Type B pancreatic cell (in vitro differentiated cells): ENCODE measurements around the gene SDHAF1. TPM values are rescaled to one million over a fixed set of nuclear protein-coding genes. Genes with fewer than 3 reads are reported as not detected.

Experiments
- DNase-seq: peaks from one replicate; pipeline ENCODE4 v3.0.0; 2021; ENCODE audit warnings: mixed read lengths; ENCODE audit not compliant: unreplicated experiment; ENCODE audit errors: extremely low spot score
- H3K27ac Mint-ChIP-seq: 2 replicates; pipeline ENCODE4 v1.8.0; 2021; ENCODE audit warnings: mild to moderate bottlenecking, mixed read lengths
- H3K27me3 Mint-ChIP-seq: 2 replicates; pipeline ENCODE4 v1.8.0; 2021; ENCODE audit warnings: mixed read lengths
- H3K36me3 Mint-ChIP-seq: 2 replicates; pipeline ENCODE4 v1.8.0; 2021; ENCODE audit warnings: mixed read lengths
- H3K4me1 Mint-ChIP-seq: one replicate; pipeline ENCODE4 v1.8.0; 2021; ENCODE audit warnings: mixed read lengths; ENCODE audit not compliant: unreplicated experiment
- H3K4me3 Mint-ChIP-seq: 2 replicates; pipeline ENCODE4 v1.8.0; 2021; ENCODE audit warnings: mild to moderate bottlenecking, mixed read lengths
- H3K9me3 Mint-ChIP-seq: 2 replicates; pipeline ENCODE4 v1.8.0; 2021; ENCODE audit warnings: mixed read lengths
- total RNA-seq: library from RNA; stranded (reverse); gene quantifications from 2 replicates; pipeline ENCODE4 v1.2.1, GENCODE V29; 2021; ENCODE audit warnings: low replicate concordance
- TF ChIP-seq, protein P1 (sequence below): fragments of 200-600 bp; sonication (generic); conservative IDR thresholded peaks from 2 replicates; pipeline ENCODE4 v1.5.0; 2021; ENCODE audit warnings: antibody characterized with exemption, mild to moderate bottlenecking

Gene SDHAF1
- total RNA-seq, 1 donor from 2014 or later: 16.1 TPM

DNA sequence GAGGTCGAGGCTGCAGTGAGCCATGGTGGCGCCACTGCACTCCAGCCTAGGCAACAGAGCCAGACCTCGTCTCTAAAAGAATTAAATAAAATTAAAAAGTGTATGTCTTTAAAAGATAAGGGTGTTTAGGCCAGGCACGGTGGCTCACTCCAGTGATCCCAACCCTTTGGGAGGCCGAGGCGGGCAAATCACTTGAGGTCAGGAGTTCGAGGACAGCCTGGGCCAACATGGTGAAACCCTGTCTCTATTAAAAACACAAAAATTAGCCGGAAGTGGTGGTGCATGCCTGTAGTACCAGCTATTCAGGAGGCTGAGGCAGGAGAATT lies 7.5 kb upstream of the SDHAF1 start:
- H3K4me3 Mint-ChIP-seq: no peak overlapping the region
- no peak for DNase-seq
- no peaks in the 10 kb centered on the region for H3K36me3 Mint-ChIP-seq
- no peaks in the 10 kb centered on the region for H3K4me1 Mint-ChIP-seq
- no peak overlapping the region for H3K27ac Mint-ChIP-seq
- TF ChIP-seq, protein P1, sequence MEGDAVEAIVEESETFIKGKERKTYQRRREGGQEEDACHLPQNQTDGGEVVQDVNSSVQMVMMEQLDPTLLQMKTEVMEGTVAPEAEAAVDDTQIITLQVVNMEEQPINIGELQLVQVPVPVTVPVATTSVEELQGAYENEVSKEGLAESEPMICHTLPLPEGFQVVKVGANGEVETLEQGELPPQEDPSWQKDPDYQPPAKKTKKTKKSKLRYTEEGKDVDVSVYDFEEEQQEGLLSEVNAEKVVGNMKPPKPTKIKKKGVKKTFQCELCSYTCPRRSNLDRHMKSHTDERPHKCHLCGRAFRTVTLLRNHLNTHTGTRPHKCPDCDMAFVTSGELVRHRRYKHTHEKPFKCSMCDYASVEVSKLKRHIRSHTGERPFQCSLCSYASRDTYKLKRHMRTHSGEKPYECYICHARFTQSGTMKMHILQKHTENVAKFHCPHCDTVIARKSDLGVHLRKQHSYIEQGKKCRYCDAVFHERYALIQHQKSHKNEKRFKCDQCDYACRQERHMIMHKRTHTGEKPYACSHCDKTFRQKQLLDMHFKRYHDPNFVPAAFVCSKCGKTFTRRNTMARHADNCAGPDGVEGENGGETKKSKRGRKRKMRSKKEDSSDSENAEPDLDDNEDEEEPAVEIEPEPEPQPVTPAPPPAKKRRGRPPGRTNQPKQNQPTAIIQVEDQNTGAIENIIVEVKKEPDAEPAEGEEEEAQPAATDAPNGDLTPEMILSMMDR: no peak
- H3K9me3 Mint-ChIP-seq: peaks cover 5% of the 10 kb centered on the region
- peaks cover 69% of the 10 kb centered on the region for H3K27me3 Mint-ChIP-seq

DNA sequence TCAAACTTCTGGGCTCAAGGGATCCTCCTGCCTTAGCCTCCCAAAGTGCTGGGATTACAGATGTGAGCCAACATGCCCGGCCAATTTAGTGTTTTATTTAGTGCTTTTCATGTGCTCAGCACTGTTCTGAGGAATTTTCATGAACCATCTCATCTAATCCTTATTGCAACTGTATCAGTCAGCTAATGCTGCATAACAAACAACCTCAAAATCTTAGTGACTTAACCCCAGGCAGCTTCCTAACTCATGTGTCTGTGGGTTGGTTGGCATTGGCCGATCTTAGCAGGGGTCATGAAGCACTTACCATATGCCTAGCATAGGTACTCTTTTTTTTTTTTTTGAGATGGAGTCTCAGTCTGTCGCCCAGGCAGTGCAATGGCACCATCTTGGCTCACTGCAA lies 6.2 kb upstream of the SDHAF1 start:
- no peak for DNase-seq
- Mint-ChIP-seq H3K4me1 (no peaks in the 10 kb centered on the region), H3K27ac (no peak overlapping the region), H3K36me3 (no peaks in the 10 kb centered on the region), H3K27me3 (peaks cover 56% of the 10 kb centered on the region), H3K9me3 (peaks cover 5% of the 10 kb centered on the region), H3K4me3 (no peak overlapping the region)
- TF ChIP-seq, protein P1: no peak

DNA sequence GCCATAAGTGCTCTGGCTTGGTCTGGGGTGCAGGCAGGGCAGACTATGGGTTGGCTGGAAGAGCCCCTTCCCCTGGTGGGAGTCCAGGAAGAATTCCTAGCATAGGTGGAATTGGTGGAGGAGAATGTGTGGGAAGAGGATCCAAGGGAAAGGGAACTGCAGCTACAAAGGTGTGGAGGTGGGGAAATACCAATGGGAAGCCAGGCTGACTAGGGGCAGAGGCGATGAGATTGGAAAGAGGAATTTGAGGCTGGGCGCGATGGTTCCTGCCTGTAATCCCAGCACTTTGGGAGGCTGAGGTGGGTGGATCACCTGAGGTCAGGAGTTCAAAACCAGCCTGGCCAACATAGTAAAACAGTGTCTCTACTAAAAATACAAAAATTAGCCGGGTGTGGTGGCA lies 4.8 kb upstream of the SDHAF1 start:
- TF ChIP-seq, protein P1: no peak
- Mint-ChIP-seq H3K36me3 (no peaks in the 10 kb centered on the region), H3K9me3 (peaks cover 3% of the 10 kb centered on the region), H3K27ac (no peak overlapping the region), H3K27me3 (peaks cover 43% of the 10 kb centered on the region), H3K4me3 (no peak overlapping the region), H3K4me1 (peaks cover 4% of the 10 kb centered on the region)
- DNase-seq: no peak

DNA sequence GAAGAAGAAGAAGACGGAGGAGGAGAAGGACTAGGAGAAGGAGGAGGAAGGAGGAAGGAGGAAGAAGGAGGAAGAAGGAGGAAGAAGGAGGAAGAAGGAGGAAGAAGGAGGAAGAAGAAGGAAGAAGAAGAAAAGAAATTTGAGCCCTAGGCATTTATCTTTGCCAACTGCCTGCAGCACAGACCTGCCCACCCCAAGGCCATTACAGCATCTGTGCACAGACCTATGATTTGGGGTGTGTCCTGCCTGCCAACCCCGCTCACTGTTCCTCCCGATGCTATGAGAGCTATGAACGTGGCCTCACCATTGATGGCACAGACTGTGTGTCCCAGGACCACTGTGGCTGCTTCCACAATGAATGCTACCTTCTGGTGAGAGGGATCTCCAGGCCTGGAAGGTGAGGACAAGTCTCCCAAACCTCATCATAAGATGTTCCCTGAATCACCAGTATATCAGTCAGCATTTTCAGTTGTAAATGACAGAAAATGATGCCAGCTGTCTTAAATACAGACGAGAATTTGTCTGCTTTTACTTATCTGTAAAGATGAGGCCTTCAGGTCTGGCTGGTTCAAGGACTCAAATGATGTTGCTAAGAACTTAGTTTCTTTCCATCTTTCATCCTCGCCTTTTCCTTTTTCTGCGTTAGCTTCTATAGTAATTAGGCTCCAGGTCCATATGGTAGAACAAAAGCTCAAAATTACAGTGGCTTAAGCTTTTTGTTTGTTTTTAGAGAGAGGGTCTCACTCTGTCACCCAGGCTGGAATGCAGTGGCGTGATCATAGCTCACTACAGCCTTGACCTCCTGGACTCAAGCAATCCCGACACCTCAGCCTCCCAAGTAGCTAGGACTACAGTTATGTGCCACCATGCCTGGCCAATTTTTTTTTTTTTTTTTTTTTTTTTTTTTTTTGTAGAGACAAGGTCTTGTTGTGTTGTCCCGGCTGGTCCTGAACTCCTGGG lies 3.9 kb upstream of the SDHAF1 start:
- TF ChIP-seq, protein P1: no peak
- Mint-ChIP-seq H3K36me3 (no peaks in the 10 kb centered on the region), H3K27me3 (peaks cover 34% of the 10 kb centered on the region), H3K9me3 (no peaks in the 10 kb centered on the region), H3K4me1 (peaks cover 8% of the 10 kb centered on the region), H3K4me3 (peak overlapping the region; percentile 57), H3K27ac (no peak overlapping the region)
- no peak for DNase-seq

DNA sequence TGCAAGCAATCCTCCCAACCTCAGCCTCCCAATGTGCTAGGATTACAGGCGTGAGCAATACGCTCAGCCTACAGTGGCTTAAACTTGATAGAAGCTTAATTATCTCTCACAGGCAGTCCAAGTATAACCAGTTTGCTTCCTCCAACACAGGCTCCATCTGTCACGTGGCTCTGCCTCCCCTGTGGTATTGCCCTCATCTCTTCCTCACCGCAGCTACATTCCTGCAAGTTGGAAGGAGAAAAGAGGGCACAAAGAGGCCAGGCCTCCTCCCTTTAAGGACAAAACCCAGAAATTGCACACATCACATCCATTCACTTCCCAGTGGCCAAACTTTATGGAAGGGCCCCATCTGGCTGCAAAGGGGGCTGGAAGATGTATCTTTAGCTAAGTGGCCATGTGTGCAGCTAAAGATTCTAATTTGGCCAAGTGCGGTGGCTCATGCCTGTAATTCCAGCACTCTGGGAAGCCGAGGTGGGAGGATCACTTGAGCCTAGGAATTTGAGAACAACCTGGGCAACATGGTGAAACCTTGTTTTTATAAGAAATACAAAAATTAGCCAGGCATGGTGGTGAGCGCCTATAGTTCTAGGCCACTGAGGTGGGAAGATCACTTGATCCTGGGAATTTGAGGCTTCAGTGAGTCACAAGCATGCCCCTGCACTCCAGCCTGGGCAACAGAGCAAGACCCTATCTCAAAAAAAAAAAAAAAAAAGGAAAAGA lies 3.1 kb upstream of the SDHAF1 start:
- TF ChIP-seq, protein P1: no peak
- no peaks in the 10 kb centered on the region for H3K9me3 Mint-ChIP-seq
- peaks cover 4% of the 10 kb centered on the region for H3K36me3 Mint-ChIP-seq
- H3K4me3 Mint-ChIP-seq: peak overlapping the region; percentile 57
- H3K4me1 Mint-ChIP-seq: peaks cover 16% of the 10 kb centered on the region
- H3K27ac Mint-ChIP-seq: no peak overlapping the region
- DNase-seq: no peak
- H3K27me3 Mint-ChIP-seq: peaks cover 26% of the 10 kb centered on the region
